CD14-positive monocyte (primary cell): Measurements from ENCODE around the gene FHL3. TPM values are rescaled to one million over a fixed set of nuclear protein-coding genes. Genes with fewer than 3 reads are reported as not detected.

ENCODE experiments used
- DNase-seq, 3 donors: peaks; one replicate each; pipeline ENCODE4 v3.0.0-alpha.2; 2011 to 2022
- H2AFZ ChIP-seq: 2 replicates; pipeline ENCODE4 v1.6.0; 2012; ENCODE audit warnings: mild to moderate bottlenecking, low read depth, low read length, inconsistent platforms; ENCODE audit not compliant: insufficient read depth, poor library complexity, severe bottlenecking
- H3K27ac ChIP-seq, 2 donors: 1 replicate in 1 of 2; 2 replicates in 1 of 2; pipeline ENCODE4 v1.5.1; 2012 to 2013; ENCODE audit warnings: low read length in 2 of 2, control low read depth in 1 of 2, inconsistent platforms in 1 of 2, low read depth in 1 of 2, mild to moderate bottlenecking in 1 of 2
- H3K27me3 ChIP-seq, 2 donors: one replicate each; pipeline versions ENCODE4 v1.6.0 to v1.6.1; 2011 to 2013; ENCODE audit warnings: low read length in 2 of 2; ENCODE audit not compliant: control insufficient read depth in 2 of 2, insufficient read depth in 2 of 2
- H3K36me3 ChIP-seq, 2 donors: replicated peaks in 1 of 2; 1 replicate in 1 of 2; 2 replicates in 1 of 2; pipeline versions ENCODE4 v1.5.1 to v1.6.1; 2012 to 2013; ENCODE audit warnings: low read length in 2 of 2, control low read depth in 1 of 2, inconsistent platforms in 1 of 2, mild to moderate bottlenecking in 1 of 2; ENCODE audit not compliant: insufficient read depth in 2 of 2, control insufficient read depth in 1 of 2
- H3K4me1 ChIP-seq, 2 donors: 1 replicate in 1 of 2; 2 replicates in 1 of 2; pipeline versions ENCODE4 v1.5.1 to v1.6.1; 2012 to 2013; ENCODE audit warnings: low read length in 2 of 2, control low read depth in 1 of 2, inconsistent platforms in 1 of 2, mild to moderate bottlenecking in 1 of 2, moderate library complexity in 1 of 2; ENCODE audit not compliant: insufficient read depth in 2 of 2, control insufficient read depth in 1 of 2
- H3K4me2 ChIP-seq: replicated peaks from 2 replicates; pipeline ENCODE3; 2012; ENCODE audit warnings: low read length, moderate library complexity, mild to moderate bottlenecking; ENCODE audit not compliant: poor library complexity, severe bottlenecking; ENCODE audit errors: extremely low read depth
- H3K4me3 ChIP-seq, 3 experiments: fragments of 200-600 bp in 1 of 3; sonication (generic) in 1 of 3; replicated peaks in 1 of 3; 1 replicate in 2 of 3; 2 replicates in 1 of 3; pipeline ENCODE4 v1.5.1; 2011 to 2013; ENCODE audit warnings: low read length in 3 of 3, mild to moderate bottlenecking in 3 of 3, control low read depth in 2 of 3, low read depth in 2 of 3, inconsistent platforms in 1 of 3, moderate library complexity in 1 of 3
- H3K79me2 ChIP-seq: 2 replicates; pipeline ENCODE4 v1.6.0; 2012; ENCODE audit warnings: mild to moderate bottlenecking, control low read depth, inconsistent platforms, low read length, moderate library complexity; ENCODE audit not compliant: insufficient read depth
- H3K9ac ChIP-seq: 2 replicates; pipeline ENCODE4 v1.6.0; 2017; ENCODE audit warnings: low read length, mild to moderate bottlenecking; ENCODE audit not compliant: insufficient read depth, poor library complexity, severe bottlenecking
- H3K9me3 ChIP-seq, 2 donors: replicated peaks in 1 of 2; 1 replicate in 1 of 2; 2 replicates in 1 of 2; pipeline versions ENCODE4 v1.5.1 to v1.6.1; 2012 to 2013; ENCODE audit warnings: low read length in 2 of 2, control low read depth in 1 of 2; ENCODE audit not compliant: control insufficient read depth in 1 of 2, insufficient read depth in 1 of 2
- H4K20me1 ChIP-seq: 2 replicates; pipeline ENCODE4 v1.6.0; 2012; ENCODE audit warnings: mild to moderate bottlenecking, low read length, control low read depth, moderate library complexity; ENCODE audit not compliant: insufficient read depth
- H3K27ac Mint-ChIP-seq, 7 donors: one replicate each; pipeline ENCODE4 v1.8.0; 2020; ENCODE audit warnings: mild to moderate bottlenecking in 7 of 7, mixed read lengths in 7 of 7, moderate library complexity in 6 of 7, inconsistent platforms in 2 of 7
- H3K27me3 Mint-ChIP-seq, 3 donors: one replicate each; pipeline ENCODE4 v1.8.0; 2021 to 2022; ENCODE audit warnings: low read depth in 3 of 3, mild to moderate bottlenecking in 3 of 3, mixed read lengths in 3 of 3, moderate library complexity in 3 of 3, inconsistent platforms in 1 of 3
- H3K36me3 Mint-ChIP-seq, 2 donors: one replicate each; pipeline ENCODE4 v1.8.0; 2020; ENCODE audit warnings: mixed read lengths in 2 of 2, inconsistent platforms in 1 of 2, mild to moderate bottlenecking in 1 of 2
- H3K4me1 Mint-ChIP-seq: one replicate; pipeline ENCODE4 v1.8.0; 2020; ENCODE audit warnings: mild to moderate bottlenecking, mixed read lengths
- H3K4me3 Mint-ChIP-seq, 2 donors: one replicate each; pipeline ENCODE4 v1.8.0; 2020; ENCODE audit warnings: mild to moderate bottlenecking in 2 of 2, mixed read lengths in 2 of 2, moderate library complexity in 1 of 2
- H3K9me3 Mint-ChIP-seq, 7 donors: one replicate each; pipeline ENCODE4 v1.8.0; 2020 to 2022; ENCODE audit warnings: mixed read lengths in 7 of 7, mild to moderate bottlenecking in 6 of 7, moderate library complexity in 6 of 7, inconsistent platforms in 2 of 7
- CTCF ChIP-seq: fragments of 200-600 bp; IDR thresholded peaks from one replicate; pipeline ENCODE4 v1.8.0; 2022; ENCODE audit warnings: antibody characterized with exemption, mild to moderate bottlenecking
- WGBS: methylation state at CpG from one replicate; pipeline ENCODE4 v1.1.5; 2013; ENCODE audit warnings: missing lambda C conversion rate; ENCODE audit not compliant: insufficient coverage; 5-methylcytosine and 5-hydroxymethylcytosine counted together
- intact Hi-C, 2 donors: fragments of 100-400 bp; cut with micrococcal nuclease; formaldehyde crosslinking; loops; one replicate each; pipeline versions ENCODE4 v1.15.0 to v1.15.1; 2023
- polyA plus RNA-seq, 3 donors: library from polyadenylated mRNA; depleted of rRNA in 1 of 3; unstranded in 2 of 3; stranded (reverse) in 1 of 3; fragments of 300-500 nt in 2 of 3; fragments of >200 nt in 1 of 3; fragmentation: Illumina TruSeq in 2 of 3; gene quantifications; 1 replicate in 2 of 3; 2 replicates in 1 of 3; pipeline ENCODE4 v1.2.3, GENCODE V29; 2012 to 2021

Gene FHL3
- polyA plus RNA-seq, 3 donors = 24.7 to 32.3 (median 26.1) TPM

DNA sequence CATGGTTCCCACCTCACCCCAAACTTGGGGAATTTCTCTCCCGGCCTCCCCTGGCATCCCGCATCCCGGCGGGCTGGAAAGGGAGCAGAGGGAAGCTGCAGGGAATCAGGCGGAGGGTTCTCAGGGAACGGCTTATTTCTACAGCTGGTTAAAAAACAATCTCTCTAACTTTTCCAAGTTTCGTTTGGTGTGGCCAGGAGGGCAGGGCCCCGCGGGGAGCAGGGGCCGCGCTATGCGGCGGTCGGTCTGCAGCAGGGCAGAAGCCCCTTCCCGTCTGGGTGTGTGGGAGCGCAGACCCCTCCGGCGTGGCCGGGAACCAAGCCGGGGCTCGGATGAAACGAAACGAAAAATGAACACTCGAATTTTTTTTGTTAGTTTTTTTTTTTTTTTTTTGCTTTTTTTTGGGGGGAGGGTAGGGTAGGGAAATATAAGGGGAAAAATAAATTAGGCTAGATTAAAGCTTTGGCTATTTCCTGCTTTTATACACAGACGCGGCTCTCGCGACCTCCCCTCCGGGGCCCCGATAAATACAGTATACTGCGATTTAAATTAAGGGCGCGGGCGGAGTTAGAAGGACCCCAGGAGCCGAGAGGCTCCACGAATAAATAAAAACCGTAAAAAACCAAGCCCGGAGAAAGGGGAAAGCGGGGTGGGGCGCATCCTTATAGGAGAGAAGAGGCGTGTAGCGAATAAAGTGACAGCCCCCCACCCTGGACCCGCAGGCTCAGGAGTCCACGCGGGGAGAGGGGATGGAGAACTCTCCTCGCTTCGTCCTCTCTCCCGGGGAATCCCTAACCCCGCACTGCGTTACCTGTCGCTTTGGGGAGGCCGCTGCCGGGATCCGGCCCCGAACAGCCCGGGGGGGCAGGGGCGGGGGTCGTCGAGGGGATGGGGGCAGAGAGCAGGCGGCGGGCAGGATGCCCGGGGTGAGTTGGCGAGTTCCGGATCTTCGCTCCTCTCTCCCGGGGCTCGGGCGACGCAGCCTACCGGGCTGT is 39.2 kb upstream of the FHL3 start:
- Mint-ChIP-seq H3K27me3 (peaks cover 60 to 87% (median 73%) of the 10 kb centered on the region in 3 donors), H3K36me3 (peaks cover 0 to 3% of the 10 kb centered on the region in 2 donors), H3K9me3 (peaks cover 0 to 21% (median 4%) of the 10 kb centered on the region in 7 donors), H3K4me3 (peak overlapping the region; percentile 62 to 86), H3K4me1 (peaks cover 12% of the 10 kb centered on the region), H3K27ac (peak overlapping the region in 1 of 7 donors; percentile 31)
- H4K20me1 ChIP-seq = no peaks in the 10 kb centered on the region
- no peak for TF ChIP-seq CTCF
- DNase-seq = no peak
- H3K9me3 ChIP-seq = no peaks in the 10 kb centered on the region
- no peak overlapping the region for H3K9ac ChIP-seq
- peak overlapping the region in 1 of 3 experiments; percentile 25 for H3K4me3 ChIP-seq
- peaks cover 41 to 75% of the 10 kb centered on the region in 2 donors for H3K27me3 ChIP-seq
- peaks cover 9 to 22% of the 10 kb centered on the region in 2 donors for H3K4me1 ChIP-seq
- H3K36me3 ChIP-seq = no peaks in the 10 kb centered on the region
- WGBS = 2% methylated on average over 27 of the region's 70 CpGs
- no peak overlapping the region for H3K27ac ChIP-seq
- peak overlapping the region; percentile 20 for H3K4me2 ChIP-seq
- no peak overlapping the region for H2AFZ ChIP-seq
- intact Hi-C loops = loop anchor here in 1 of 2 donors (10.0 kb wide), 1 partner anchor 790 kb away; no protein-coding TSS in a partner anchor
- H3K79me2 ChIP-seq = no peaks in the 10 kb centered on the region

- Histone ChIP-seq H4K20me1 (no peaks in the 10 kb centered on the region), H3K27ac (no peak overlapping the region), H3K4me3 (no peak overlapping the region), H3K36me3 (no peaks in the 10 kb centered on the region), H3K9ac (no peak overlapping the region), H3K9me3 (no peaks in the 10 kb centered on the region), H2AFZ (no peak overlapping the region), H3K27me3 (peaks cover 34 to 64% of the 10 kb centered on the region in 2 donors), H3K79me2 (no peaks in the 10 kb centered on the region), H3K4me1 (peaks cover 9 to 22% of the 10 kb centered on the region in 2 donors), H3K4me2 (no peak overlapping the region)
- Mint-ChIP-seq H3K36me3 (peaks cover 0 to 3% of the 10 kb centered on the region in 2 donors), H3K27ac (no peak overlapping the region), H3K9me3 (peaks cover 0 to 17% (median 4%) of the 10 kb centered on the region in 7 donors), H3K4me3 (peak overlapping the region in 1 of 2 donors; percentile 64), H3K4me1 (peaks cover 12% of the 10 kb centered on the region), H3K27me3 (peaks cover 51 to 77% (median 61%) of the 10 kb centered on the region in 3 donors)
- DNase-seq = no peak
- TF ChIP-seq CTCF = no peak
- intact Hi-C loops = loop anchor here in 1 of 2 donors (10.0 kb wide), 1 partner anchor 792 kb away; no protein-coding TSS in a partner anchor
- 95% methylated on average over 11 of the region's 12 CpGs for WGBS
Measured at GRCh38 chr1:38043036-38043747, 37.9 kb upstream of the FHL3 start.
